RWPE1 (cell line): ENCODE results near the gene PAM16.
A peak's percentile ranks its signal among the peaks of the same experiment; 100 is the strongest.

Experiments used
- CTCF ChIA-PET: fragments of 350-600 bp; sonication (Branson Sonifier 250); formaldehyde crosslinking; extraction: SDS; loops from one replicate; lab custom pipeline; 2021; lab: Yijun Ruan, JAX
- POLR2A ChIA-PET: fragments of 400-600 bp; formaldehyde crosslinking; extraction: SDS; loops from one replicate; lab custom pipeline; 2020; ENCODE audit warnings: antibody characterized with exemption; ENCODE audit not compliant: low non-redundant PET; lab: Yijun Ruan, JAX
- DNase-seq: peaks from one replicate; pipeline ENCODE4 v3.0.0; 2012; ENCODE audit warnings: low spot score
- H3K27ac ChIP-seq: fragments of 450-650 bp; 2 replicates; pipeline ENCODE4 v1.5.1; 2017
- TF ChIP-seq, protein P1 (sequence below): fragments of 450-650 bp; conservative IDR thresholded peaks from 2 replicates; pipeline ENCODE4 v1.5.1; 2017; ENCODE audit warnings: low read depth, mild to moderate bottlenecking

The PAM16 gene

DNA sequence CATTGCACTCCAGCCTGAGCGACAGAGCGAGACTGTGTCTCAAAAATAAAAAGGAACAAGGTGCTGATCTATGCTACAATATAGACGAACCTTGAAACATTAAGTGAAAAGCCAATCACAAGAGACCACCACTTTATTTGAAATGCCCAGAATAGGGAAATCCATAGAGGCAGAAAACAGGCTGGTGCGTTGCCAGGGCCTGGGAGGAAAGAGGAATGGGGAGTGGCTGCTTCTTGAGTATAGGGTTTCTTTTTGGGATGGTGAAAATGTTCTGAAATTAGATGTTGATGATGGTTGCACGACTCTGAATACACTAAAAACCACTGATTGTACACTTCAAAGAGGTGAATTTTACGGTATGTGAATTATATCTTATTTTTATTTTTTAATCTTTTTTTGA lies 55.5 kb downstream of the PAM16 start:
- CTCF ChIA-PET = no interaction called here
- H3K27ac ChIP-seq = peak overlapping the region; percentile 99
- TF ChIP-seq, protein P1, sequence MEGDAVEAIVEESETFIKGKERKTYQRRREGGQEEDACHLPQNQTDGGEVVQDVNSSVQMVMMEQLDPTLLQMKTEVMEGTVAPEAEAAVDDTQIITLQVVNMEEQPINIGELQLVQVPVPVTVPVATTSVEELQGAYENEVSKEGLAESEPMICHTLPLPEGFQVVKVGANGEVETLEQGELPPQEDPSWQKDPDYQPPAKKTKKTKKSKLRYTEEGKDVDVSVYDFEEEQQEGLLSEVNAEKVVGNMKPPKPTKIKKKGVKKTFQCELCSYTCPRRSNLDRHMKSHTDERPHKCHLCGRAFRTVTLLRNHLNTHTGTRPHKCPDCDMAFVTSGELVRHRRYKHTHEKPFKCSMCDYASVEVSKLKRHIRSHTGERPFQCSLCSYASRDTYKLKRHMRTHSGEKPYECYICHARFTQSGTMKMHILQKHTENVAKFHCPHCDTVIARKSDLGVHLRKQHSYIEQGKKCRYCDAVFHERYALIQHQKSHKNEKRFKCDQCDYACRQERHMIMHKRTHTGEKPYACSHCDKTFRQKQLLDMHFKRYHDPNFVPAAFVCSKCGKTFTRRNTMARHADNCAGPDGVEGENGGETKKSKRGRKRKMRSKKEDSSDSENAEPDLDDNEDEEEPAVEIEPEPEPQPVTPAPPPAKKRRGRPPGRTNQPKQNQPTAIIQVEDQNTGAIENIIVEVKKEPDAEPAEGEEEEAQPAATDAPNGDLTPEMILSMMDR = no peak
- DNase-seq = no peak
- POLR2A ChIA-PET = no interaction called here

DNA sequence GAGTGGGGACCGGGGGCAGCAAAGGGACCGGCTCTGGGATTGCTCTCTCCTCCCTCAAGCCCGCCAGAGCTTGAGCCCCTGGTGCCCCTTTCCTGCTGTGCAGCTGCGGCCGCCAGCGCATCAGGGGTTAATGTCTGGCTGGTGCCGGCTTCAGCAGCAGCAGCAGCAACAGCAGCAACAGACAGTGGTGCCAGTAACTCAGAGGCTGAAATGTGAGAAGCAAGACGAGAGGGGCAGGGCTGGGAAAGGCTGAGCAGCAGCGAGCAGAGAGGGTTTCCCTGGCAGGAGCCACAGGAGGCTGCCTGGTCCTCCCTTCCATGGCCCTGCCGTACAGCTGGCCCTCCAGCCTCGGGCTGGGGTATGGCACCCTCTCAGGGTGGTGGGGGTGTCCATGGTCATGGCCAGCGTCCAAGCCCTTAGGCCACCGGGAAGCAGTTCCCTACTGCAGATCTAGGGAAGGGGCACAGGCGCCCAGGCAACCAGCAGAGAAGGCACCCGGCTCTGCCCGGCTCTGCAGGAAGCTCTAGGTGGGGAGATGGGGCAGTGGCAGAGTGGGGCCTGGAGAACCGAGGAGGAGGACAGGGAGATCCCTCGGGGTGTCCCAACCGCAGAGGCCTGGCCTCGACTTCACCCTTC lies 57.2 kb downstream of the PAM16 start:
- ChIA-PET CTCF (interaction anchor here (0.6 to 1.5 kb wide), 4 partner anchors 36 to 793 kb away, joined by 3 to 5 read pairs (median 4); no protein-coding TSS in a partner anchor), POLR2A (interaction anchor here (0.6 kb wide), 1 partner anchor 184 kb away, joined by 5 read pairs; no protein-coding TSS in a partner anchor)
- TF ChIP-seq, protein P1 = no peak
- DNase-seq = no peak
- H3K27ac ChIP-seq = peak overlapping the region; percentile 99

DNA sequence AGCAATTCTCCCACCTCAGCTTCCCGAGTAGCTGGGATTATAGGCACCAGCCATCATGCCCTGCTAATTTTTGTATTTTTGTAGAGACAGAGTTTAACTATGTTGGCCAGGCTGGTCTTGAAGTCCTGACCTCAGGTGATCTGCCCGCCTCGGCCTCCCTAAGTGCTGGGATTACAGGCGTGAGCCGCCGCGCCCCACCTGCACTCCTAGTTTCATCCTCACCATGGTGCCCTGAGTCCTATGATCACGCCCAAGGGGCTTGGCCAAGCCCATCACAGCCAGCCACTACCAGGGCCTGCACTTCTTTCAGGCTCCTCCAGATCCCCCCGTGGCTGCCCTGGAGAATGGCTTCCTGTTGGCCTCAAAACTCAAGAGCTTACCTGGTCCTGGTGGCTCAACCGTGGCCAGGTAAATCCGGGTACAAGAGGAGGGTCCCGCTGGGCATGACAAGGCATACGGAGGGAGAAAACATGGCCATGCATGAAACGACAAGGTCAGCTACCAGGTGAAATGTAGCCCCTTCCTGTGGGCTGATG lies 57.9 kb downstream of the PAM16 start:
- no peak for DNase-seq
- POLR2A ChIA-PET = interaction anchor here (0.6 kb wide), 1 partner anchor 183 kb away, joined by 5 read pairs; no protein-coding TSS in a partner anchor
- CTCF ChIA-PET = interaction anchor here (1.0 to 1.5 kb wide), 2 partner anchors 37 to 109 kb away, joined by 4 read pairs; no protein-coding TSS in a partner anchor
- H3K27ac ChIP-seq = peak overlapping the region; percentile 99
- TF ChIP-seq, protein P1 = no peak

DNA sequence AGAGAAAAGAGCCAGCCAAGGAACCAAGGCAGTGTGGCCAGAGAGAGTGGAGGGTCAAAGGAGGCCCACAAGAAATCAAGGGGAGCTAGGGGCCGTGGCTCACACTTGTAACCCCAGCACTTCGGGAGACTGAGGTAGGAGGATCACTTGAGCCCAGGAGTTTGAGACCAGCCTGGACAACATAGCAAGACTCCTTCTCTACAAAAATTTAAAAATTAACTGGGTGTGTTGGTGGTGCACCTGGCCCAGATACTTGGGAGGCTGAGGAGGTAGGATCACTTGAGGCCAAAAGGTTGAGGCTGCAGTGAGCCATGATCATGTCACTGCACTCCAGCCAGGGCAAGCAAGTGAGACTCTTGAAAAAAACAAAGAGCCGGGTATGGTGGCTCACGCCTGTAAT lies 59.4 kb downstream of the PAM16 start:
- no peak for DNase-seq
- TF ChIP-seq, protein P1 = no peak
- POLR2A ChIA-PET = no interaction called here
- H3K27ac ChIP-seq = peak overlapping the region; percentile 99
- CTCF ChIA-PET = interaction anchor here (0.6 kb wide), 2 partner anchors 15 to 59 kb away, joined by 3 to 4 read pairs; no protein-coding TSS in a partner anchor
